Astrocyte (in vitro differentiated cells and primary cell): ENCODE measurements around the gene SRGAP1.
"Not testable (repeated sequence)": the region's sequence is repeated elsewhere in the genome, so short reads cannot be mapped to it uniquely, and the experiment has no call there.

Source experiments
- EZH2 ChIP-seq: IDR thresholded peaks from 2 replicates; pipeline ENCODE4 v1.6.1; 2012; ENCODE audit warnings: mild to moderate bottlenecking, low read length, inconsistent platforms; ENCODE audit not compliant: insufficient read depth
- TF ChIP-seq, protein P1 (sequence below): IDR thresholded peaks from 2 replicates; pipeline ENCODE4 v1.5.1; 2011; ENCODE audit warnings: low read depth, mild to moderate bottlenecking, inconsistent platforms, low read length, moderate library complexity; ENCODE audit not compliant: insufficient read depth

DNA sequence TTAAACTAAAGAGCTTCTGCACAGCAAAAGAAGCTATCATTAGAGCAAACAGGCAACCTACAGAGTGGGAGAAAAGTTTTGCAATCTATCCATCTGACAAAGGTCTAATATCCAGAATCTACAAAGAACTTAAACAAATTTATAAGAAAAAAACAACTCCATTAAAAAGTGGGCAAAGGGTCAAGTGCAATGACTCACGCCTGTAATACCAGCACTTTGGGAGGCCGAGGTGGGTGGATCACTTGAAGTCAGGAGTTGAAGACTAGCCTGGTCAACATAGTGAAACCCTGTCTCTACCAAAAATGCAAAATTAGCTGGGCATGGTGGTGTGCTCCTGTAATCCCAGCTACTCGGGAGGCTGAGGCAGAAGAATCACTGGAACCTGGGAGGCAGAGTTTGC lies 322.1 kb downstream of the SRGAP1 start:
- TF ChIP-seq, protein P1, sequence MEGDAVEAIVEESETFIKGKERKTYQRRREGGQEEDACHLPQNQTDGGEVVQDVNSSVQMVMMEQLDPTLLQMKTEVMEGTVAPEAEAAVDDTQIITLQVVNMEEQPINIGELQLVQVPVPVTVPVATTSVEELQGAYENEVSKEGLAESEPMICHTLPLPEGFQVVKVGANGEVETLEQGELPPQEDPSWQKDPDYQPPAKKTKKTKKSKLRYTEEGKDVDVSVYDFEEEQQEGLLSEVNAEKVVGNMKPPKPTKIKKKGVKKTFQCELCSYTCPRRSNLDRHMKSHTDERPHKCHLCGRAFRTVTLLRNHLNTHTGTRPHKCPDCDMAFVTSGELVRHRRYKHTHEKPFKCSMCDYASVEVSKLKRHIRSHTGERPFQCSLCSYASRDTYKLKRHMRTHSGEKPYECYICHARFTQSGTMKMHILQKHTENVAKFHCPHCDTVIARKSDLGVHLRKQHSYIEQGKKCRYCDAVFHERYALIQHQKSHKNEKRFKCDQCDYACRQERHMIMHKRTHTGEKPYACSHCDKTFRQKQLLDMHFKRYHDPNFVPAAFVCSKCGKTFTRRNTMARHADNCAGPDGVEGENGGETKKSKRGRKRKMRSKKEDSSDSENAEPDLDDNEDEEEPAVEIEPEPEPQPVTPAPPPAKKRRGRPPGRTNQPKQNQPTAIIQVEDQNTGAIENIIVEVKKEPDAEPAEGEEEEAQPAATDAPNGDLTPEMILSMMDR: not testable (repeated sequence)
- TF ChIP-seq EZH2: not testable (repeated sequence)
